SU-DHL-6 (cell line): ENCODE measurements around the gene SETBP1.

Experiments used
- EZH2phosphoT487 ChIP-seq: fragments of 200-600 bp; sonication (generic), shearing (Covaris generic); conservative IDR thresholded peaks from 2 replicates; pipeline ENCODE4 v1.6.1; 2018; ENCODE audit warnings: mild to moderate bottlenecking, antibody characterized with exemption, low read length, moderate library complexity, mixed read lengths
- TF ChIP-seq, protein P1 (sequence below): fragments of 200-600 bp; sonication (generic); IDR thresholded peaks from one replicate; pipeline ENCODE4 v1.5.1; 2017; ENCODE audit warnings: antibody characterized with exemption, mild to moderate bottlenecking, low read length, moderate library complexity; ENCODE audit not compliant: insufficient read depth, poor library complexity, severe bottlenecking

DNA sequence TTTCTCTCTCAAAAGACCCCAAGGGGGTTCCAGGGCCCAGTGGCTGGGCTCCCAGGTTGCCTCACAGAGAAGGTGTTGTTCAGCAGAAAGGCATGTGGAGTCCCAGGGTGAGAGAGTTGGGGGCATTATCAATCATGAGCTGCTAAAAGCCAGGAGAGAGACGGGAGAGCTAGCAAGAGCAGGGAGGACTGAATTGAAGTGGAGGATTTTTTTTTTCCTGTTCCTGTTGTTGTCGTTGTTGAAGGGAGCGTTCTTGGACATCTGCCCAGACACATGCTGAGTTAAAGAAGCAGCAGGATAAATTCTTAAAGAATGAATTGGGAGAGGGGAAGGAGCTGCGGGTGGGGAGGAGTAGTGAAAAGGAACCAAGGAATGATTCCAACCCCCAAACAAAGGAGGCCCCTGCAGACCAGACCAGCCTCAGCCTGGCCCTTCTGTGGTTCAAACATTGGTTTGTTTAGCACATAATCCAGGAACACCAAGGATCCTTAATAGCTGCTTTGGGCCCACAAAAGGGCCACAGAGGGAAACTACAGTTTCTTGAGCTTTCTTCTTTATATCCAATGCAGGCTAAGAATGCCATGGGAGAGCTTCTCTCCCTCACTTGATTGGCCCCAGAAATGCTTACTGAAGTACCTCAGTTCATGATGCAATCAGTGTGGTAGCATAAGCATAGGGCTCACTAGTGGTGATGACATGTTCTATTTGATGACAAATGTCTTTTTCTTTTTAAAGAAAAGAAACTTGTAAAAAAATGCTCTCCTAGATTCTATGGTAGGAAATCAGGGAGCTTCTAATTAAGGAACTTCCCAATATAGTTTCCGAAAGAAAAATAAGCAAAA is 146.0 kb downstream of the SETBP1 start:
- TF ChIP-seq, protein P1, sequence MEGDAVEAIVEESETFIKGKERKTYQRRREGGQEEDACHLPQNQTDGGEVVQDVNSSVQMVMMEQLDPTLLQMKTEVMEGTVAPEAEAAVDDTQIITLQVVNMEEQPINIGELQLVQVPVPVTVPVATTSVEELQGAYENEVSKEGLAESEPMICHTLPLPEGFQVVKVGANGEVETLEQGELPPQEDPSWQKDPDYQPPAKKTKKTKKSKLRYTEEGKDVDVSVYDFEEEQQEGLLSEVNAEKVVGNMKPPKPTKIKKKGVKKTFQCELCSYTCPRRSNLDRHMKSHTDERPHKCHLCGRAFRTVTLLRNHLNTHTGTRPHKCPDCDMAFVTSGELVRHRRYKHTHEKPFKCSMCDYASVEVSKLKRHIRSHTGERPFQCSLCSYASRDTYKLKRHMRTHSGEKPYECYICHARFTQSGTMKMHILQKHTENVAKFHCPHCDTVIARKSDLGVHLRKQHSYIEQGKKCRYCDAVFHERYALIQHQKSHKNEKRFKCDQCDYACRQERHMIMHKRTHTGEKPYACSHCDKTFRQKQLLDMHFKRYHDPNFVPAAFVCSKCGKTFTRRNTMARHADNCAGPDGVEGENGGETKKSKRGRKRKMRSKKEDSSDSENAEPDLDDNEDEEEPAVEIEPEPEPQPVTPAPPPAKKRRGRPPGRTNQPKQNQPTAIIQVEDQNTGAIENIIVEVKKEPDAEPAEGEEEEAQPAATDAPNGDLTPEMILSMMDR: no peak
- no peak for TF ChIP-seq EZH2phosphoT487
